H1 (cell line): ENCODE results near the gene SFR1. TPM values are rescaled to one million over a fixed set of nuclear protein-coding genes. Genes with fewer than 3 reads are reported as not detected.

Experiments used
- ATF2 ChIP-seq: IDR thresholded peaks from 2 replicates; pipeline ENCODE4 v1.6.1; 2012; ENCODE audit warnings: low read length, inconsistent platforms
- JUND ChIP-seq: IDR thresholded peaks from 2 replicates; pipeline ENCODE4 v1.6.1; 2011; ENCODE audit warnings: mild to moderate bottlenecking, improper control_type of control experiment, low read length
- polyA plus RNA-seq, 7 experiments: library from polyadenylated mRNA; depleted of rRNA in 3 of 7; stranded (reverse) in 5 of 7; unstranded in 2 of 7; fragments of >200 nt in 5 of 7; fragments of 200-250 nt in 2 of 7; gene quantifications; 1 replicate in 5 of 7; 2 replicates in 1 of 7; 4 replicates in 1 of 7; pipeline versions ENCODE4 v1.2.1 to v1.2.3, GENCODE V29; 2011 to 2013; ENCODE audit warnings: missing spikeins in 2 of 7, mixed read lengths in 2 of 7
- total RNA-seq: library from RNA; stranded (reverse); fragmentation: NEBNext Ultra II Directional; extraction: Animal tissue kit (Norgen Biotek cat#: 25700); gene quantifications from 2 replicates; pipeline ENCODE4 v1.2.1, GENCODE V29; 2021

SFR1 gene
- total and polyA plus RNA-seq, 2 of the 8 experiments (the other 6 are each of a cell fraction or from before 2014, with no cell fraction given): 3.4 to 7.7 TPM

DNA sequence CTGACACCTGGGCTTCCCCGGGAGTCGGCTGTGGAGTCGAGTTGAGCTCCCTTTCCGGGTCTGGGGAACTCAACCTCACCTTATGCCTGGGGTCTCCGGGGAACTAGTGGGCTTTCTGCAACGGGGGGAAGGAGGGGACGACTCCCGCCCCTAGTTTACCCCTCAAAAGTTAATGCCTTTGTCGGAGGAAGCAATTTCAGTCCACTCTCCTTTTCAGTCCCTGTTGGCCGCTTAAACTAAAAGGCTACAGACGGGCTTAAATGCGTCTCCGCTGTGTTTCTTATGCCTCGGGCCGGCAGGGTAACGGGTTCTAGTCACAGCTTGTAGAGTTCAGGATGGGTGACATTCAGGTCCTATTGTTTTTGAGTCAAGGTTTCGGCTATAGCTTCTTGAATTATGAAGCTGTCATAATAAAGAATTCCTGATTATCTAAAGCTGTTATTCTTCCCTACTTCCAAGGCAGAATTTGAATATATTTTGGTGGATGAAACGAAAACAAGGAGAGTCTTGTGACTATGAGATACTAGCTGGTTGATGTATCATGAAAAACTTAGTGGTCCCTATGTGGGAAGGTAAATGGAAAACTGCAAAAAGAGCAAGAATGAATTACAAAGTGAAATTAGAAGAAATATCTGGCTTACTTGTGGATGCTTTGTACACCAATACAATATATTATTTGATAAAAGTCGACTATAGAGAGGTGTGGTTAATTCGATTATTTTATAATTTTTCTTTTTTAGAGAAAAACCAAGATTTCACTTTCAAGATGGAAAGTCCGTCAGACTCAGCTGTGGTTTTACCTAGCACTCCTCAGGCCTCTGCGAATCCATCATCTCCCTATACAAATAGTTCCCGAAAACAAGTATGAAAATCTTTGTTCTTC lies 495 bp downstream of the SFR1 start (continued):
- TF ChIP-seq ATF2 (no peak), JUND (0 out of 2 replicates have a peak, but pooled peaks have one; percentile 37)
